WTC11 (cell line): ENCODE results near the gene CYLD.

Experiments used
- FOXJ3 ChIP-seq: sonication (generic); formaldehyde crosslinking; IDR thresholded peaks from 2 replicates; pipeline ENCODE4 v1.9.0; 2021; ENCODE audit warnings: missing genetic modification reagents, mild to moderate bottlenecking, borderline replicate concordance
- SP1 ChIP-seq: sonication (generic); formaldehyde crosslinking; conservative IDR thresholded peaks from 2 replicates; pipeline ENCODE4 v1.8.1; 2022; ENCODE audit warnings: missing genetic modification reagents
- ZNF317 ChIP-seq: sonication (generic); formaldehyde crosslinking; IDR thresholded peaks from 2 replicates; pipeline ENCODE4 v1.8.1; 2023; ENCODE audit warnings: low read depth, mild to moderate bottlenecking, moderate library complexity, missing genetic modification reagents, borderline replicate concordance
- TF ChIP-seq, protein P1 (sequence below): fragments of 200-600 bp; IDR thresholded peaks from 2 replicates; pipeline ENCODE4 v1.8.0; 2022; ENCODE audit warnings: antibody characterized with exemption
- TF ChIP-seq, protein P2 (sequence below): sonication (generic); formaldehyde crosslinking; IDR thresholded peaks from 2 replicates; pipeline ENCODE4 v1.8.1; 2023; ENCODE audit warnings: mild to moderate bottlenecking, missing genetic modification reagents, moderate library complexity

DNA sequence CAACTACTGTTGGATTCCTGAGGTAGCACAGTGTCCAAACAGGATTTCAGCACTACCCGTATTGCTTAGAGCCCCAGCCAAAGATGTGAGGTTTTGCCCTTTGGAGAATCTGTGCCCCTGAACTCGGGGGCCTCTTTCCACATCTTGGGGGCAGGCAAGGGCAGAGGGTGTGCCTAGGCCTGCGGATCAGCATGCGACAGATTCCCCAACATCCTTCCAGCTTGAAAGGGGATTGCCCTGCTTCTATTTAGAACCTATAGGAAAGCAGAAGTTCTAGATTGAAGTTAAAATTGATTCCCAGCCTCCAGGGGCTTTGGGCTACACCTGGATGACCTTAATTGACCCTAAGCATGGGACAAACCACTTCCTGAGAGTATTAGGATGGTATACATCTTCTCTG lies 28.9 kb upstream of the CYLD start:
- TF ChIP-seq, protein P1, sequence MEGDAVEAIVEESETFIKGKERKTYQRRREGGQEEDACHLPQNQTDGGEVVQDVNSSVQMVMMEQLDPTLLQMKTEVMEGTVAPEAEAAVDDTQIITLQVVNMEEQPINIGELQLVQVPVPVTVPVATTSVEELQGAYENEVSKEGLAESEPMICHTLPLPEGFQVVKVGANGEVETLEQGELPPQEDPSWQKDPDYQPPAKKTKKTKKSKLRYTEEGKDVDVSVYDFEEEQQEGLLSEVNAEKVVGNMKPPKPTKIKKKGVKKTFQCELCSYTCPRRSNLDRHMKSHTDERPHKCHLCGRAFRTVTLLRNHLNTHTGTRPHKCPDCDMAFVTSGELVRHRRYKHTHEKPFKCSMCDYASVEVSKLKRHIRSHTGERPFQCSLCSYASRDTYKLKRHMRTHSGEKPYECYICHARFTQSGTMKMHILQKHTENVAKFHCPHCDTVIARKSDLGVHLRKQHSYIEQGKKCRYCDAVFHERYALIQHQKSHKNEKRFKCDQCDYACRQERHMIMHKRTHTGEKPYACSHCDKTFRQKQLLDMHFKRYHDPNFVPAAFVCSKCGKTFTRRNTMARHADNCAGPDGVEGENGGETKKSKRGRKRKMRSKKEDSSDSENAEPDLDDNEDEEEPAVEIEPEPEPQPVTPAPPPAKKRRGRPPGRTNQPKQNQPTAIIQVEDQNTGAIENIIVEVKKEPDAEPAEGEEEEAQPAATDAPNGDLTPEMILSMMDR, result no peak
- TF ChIP-seq, protein P2, sequence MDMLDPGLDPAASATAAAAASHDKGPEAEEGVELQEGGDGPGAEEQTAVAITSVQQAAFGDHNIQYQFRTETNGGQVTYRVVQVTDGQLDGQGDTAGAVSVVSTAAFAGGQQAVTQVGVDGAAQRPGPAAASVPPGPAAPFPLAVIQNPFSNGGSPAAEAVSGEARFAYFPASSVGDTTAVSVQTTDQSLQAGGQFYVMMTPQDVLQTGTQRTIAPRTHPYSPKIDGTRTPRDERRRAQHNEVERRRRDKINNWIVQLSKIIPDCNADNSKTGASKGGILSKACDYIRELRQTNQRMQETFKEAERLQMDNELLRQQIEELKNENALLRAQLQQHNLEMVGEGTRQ, result no peak
- TF ChIP-seq FOXJ3 (CRISPR knock-in tag) (no peak), SP1 (CRISPR knock-in tag) (no peak), ZNF317 (CRISPR knock-in tag) (no peak)
